ENCODE data around the gene NCMAP.
"Not testable (repeated sequence)": the region's sequence is repeated elsewhere in the genome, so short reads cannot be mapped to it uniquely, and the experiment has no call there.

Gene NCMAP

GRCh38 chr1:24541711-24542346 is 14.1 kb upstream of the NCMAP start:
- H3K36me3 ChIP-seq (ENCODE audit: insufficient read depth, low read length), result no peaks in the 10 kb centered on the region
- H3K27ac ChIP-seq (ENCODE audit: low read depth, low read length), result no peak overlapping the region
- peaks cover 17% of the 10 kb centered on the region for H3K4me1 ChIP-seq (ENCODE audit: control insufficient read depth, insufficient read depth, low read length, unreplicated experiment)
- H3K4me3 ChIP-seq (ENCODE audit: low read depth, low read length), result no peak overlapping the region
- no peaks in the 10 kb centered on the region for H3K79me2 ChIP-seq (ENCODE audit: control insufficient read depth, insufficient read depth, low read length, unreplicated experiment)
- H3K27me3 ChIP-seq (ENCODE audit: insufficient read depth, low read length), result no peaks in the 10 kb centered on the region
- no peak overlapping the region for H2AFZ ChIP-seq (ENCODE audit: low read length, unreplicated experiment)

GRCh38 chr1:24544239-24544638 is 11.6 kb upstream of the NCMAP start:
- H3K4me1 ChIP-seq (ENCODE audit: control insufficient read depth, insufficient read depth, low read length, unreplicated experiment), result peaks cover 17% of the 10 kb centered on the region
- no peaks in the 10 kb centered on the region for H3K79me2 ChIP-seq (ENCODE audit: control insufficient read depth, insufficient read depth, low read length, unreplicated experiment)
- no peaks in the 10 kb centered on the region for H3K36me3 ChIP-seq (ENCODE audit: insufficient read depth, low read length)
- H3K27ac ChIP-seq (ENCODE audit: low read depth, low read length), result no peak overlapping the region
- peaks cover 11% of the 10 kb centered on the region; the same call in 1 of the 2 replicates for H3K27me3 ChIP-seq (ENCODE audit: insufficient read depth, low read length)
- no peak overlapping the region for H2AFZ ChIP-seq (ENCODE audit: low read length, unreplicated experiment)
- no peak overlapping the region for H3K4me3 ChIP-seq (ENCODE audit: low read depth, low read length)

GRCh38 chr1:24545662-24546061 is 10.2 kb upstream of the NCMAP start:
- Histone ChIP-seq H3K27ac (ENCODE audit: low read depth, low read length) (no peak overlapping the region), H3K36me3 (ENCODE audit: insufficient read depth, low read length) (no peaks in the 10 kb centered on the region), H3K4me3 (ENCODE audit: low read depth, low read length) (no peak overlapping the region), H3K4me1 (ENCODE audit: control insufficient read depth, insufficient read depth, low read length, unreplicated experiment) (peaks cover 15% of the 10 kb centered on the region), H3K79me2 (ENCODE audit: control insufficient read depth, insufficient read depth, low read length, unreplicated experiment) (no peaks in the 10 kb centered on the region), H3K27me3 (ENCODE audit: insufficient read depth, low read length) (peaks cover 21% of the 10 kb centered on the region), H2AFZ (ENCODE audit: low read length, unreplicated experiment) (no peak overlapping the region)

- no peak overlapping the region for H2AFZ ChIP-seq (ENCODE audit: low read length, unreplicated experiment)
- H3K27me3 ChIP-seq (ENCODE audit: insufficient read depth, low read length), result peaks cover 25% of the 10 kb centered on the region
- H3K79me2 ChIP-seq (ENCODE audit: control insufficient read depth, insufficient read depth, low read length, unreplicated experiment), result no peaks in the 10 kb centered on the region
- H3K36me3 ChIP-seq (ENCODE audit: insufficient read depth, low read length), result no peaks in the 10 kb centered on the region
- no peak overlapping the region for H3K27ac ChIP-seq (ENCODE audit: low read depth, low read length)
- peaks cover 6% of the 10 kb centered on the region for H3K4me1 ChIP-seq (ENCODE audit: control insufficient read depth, insufficient read depth, low read length, unreplicated experiment)
- no peak overlapping the region for H3K4me3 ChIP-seq (ENCODE audit: low read depth, low read length)
Measured at GRCh38 chr1:24547195-24547594, 8.7 kb upstream of the NCMAP start.

- Histone ChIP-seq H3K27me3 (ENCODE audit: insufficient read depth, low read length) (peaks cover 25% of the 10 kb centered on the region), H3K4me1 (ENCODE audit: control insufficient read depth, insufficient read depth, low read length, unreplicated experiment) (peaks cover 6% of the 10 kb centered on the region), H3K4me3 (ENCODE audit: low read depth, low read length) (no peak overlapping the region), H2AFZ (ENCODE audit: low read length, unreplicated experiment) (no peak overlapping the region), H3K36me3 (ENCODE audit: insufficient read depth, low read length) (no peaks in the 10 kb centered on the region), H3K27ac (ENCODE audit: low read depth, low read length) (no peak overlapping the region), H3K79me2 (ENCODE audit: control insufficient read depth, insufficient read depth, low read length, unreplicated experiment) (no peaks in the 10 kb centered on the region)
Measured at GRCh38 chr1:24548070-24548469, 7.8 kb upstream of the NCMAP start.

GRCh38 chr1:24549210-24549609 is 6.7 kb upstream of the NCMAP start:
- H2AFZ ChIP-seq (ENCODE audit: low read length, unreplicated experiment); H3K27ac ChIP-seq (ENCODE audit: low read depth, low read length); H3K79me2 ChIP-seq (ENCODE audit: control insufficient read depth, insufficient read depth, low read length, unreplicated experiment); H3K4me1 ChIP-seq (ENCODE audit: control insufficient read depth, insufficient read depth, low read length, unreplicated experiment); H3K4me3 ChIP-seq (ENCODE audit: low read depth, low read length); H3K36me3 ChIP-seq (ENCODE audit: insufficient read depth, low read length): not testable (repeated sequence)
- H3K27me3 ChIP-seq (ENCODE audit: insufficient read depth, low read length), result peaks cover 32% of the 10 kb centered on the region

- Histone ChIP-seq H3K27ac (ENCODE audit: low read depth, low read length) (no peak overlapping the region), H3K27me3 (ENCODE audit: insufficient read depth, low read length) (peaks cover 54% of the 10 kb centered on the region), H3K4me1 (ENCODE audit: control insufficient read depth, insufficient read depth, low read length, unreplicated experiment) (no peaks in the 10 kb centered on the region), H3K79me2 (ENCODE audit: control insufficient read depth, insufficient read depth, low read length, unreplicated experiment) (no peaks in the 10 kb centered on the region), H3K4me3 (ENCODE audit: low read depth, low read length) (no peak overlapping the region), H3K36me3 (ENCODE audit: insufficient read depth, low read length) (no peaks in the 10 kb centered on the region), H2AFZ (ENCODE audit: low read length, unreplicated experiment) (no peak overlapping the region)
Measured at GRCh38 chr1:24551290-24551959, 4.5 kb upstream of the NCMAP start.

GRCh38 chr1:24551960-24552571 is 3.8 kb upstream of the NCMAP start:
- Histone ChIP-seq H2AFZ (ENCODE audit: low read length, unreplicated experiment) (no peak overlapping the region), H3K4me3 (ENCODE audit: low read depth, low read length) (no peak overlapping the region), H3K79me2 (ENCODE audit: control insufficient read depth, insufficient read depth, low read length, unreplicated experiment) (no peaks in the 10 kb centered on the region), H3K27ac (ENCODE audit: low read depth, low read length) (no peak overlapping the region), H3K36me3 (ENCODE audit: insufficient read depth, low read length) (no peaks in the 10 kb centered on the region), H3K4me1 (ENCODE audit: control insufficient read depth, insufficient read depth, low read length, unreplicated experiment) (no peaks in the 10 kb centered on the region), H3K27me3 (ENCODE audit: insufficient read depth, low read length) (peaks cover 60% of the 10 kb centered on the region)

GRCh38 chr1:24553931-24554330 is 2.0 kb upstream of the NCMAP start:
- H3K27me3 ChIP-seq (ENCODE audit: insufficient read depth, low read length), result peaks cover 53% of the 10 kb centered on the region

GRCh38 chr1:24554714-24555113 is 1.2 kb upstream of the NCMAP start:
- H3K27ac ChIP-seq (ENCODE audit: low read depth, low read length), result no peak overlapping the region
- H3K79me2 ChIP-seq (ENCODE audit: control insufficient read depth, insufficient read depth, low read length, unreplicated experiment), result no peaks in the 10 kb centered on the region
- H3K36me3 ChIP-seq (ENCODE audit: insufficient read depth, low read length), result no peaks in the 10 kb centered on the region
- H2AFZ ChIP-seq (ENCODE audit: low read length, unreplicated experiment), result no peak overlapping the region
- no peak overlapping the region for H3K4me3 ChIP-seq (ENCODE audit: low read depth, low read length)
- peaks cover 47% of the 10 kb centered on the region for H3K27me3 ChIP-seq (ENCODE audit: insufficient read depth, low read length)
- H3K4me1 ChIP-seq (ENCODE audit: control insufficient read depth, insufficient read depth, low read length, unreplicated experiment), result peaks cover 13% of the 10 kb centered on the region

More at GRCh38 chr1:24553931-24554330, 2.0 kb upstream of the NCMAP start:
- H3K4me3 ChIP-seq (ENCODE audit: low read depth, low read length), result no peak overlapping the region
- no peak overlapping the region for H3K27ac ChIP-seq (ENCODE audit: low read depth, low read length)
- no peak overlapping the region for H2AFZ ChIP-seq (ENCODE audit: low read length, unreplicated experiment)
- H3K4me1 ChIP-seq (ENCODE audit: control insufficient read depth, insufficient read depth, low read length, unreplicated experiment), result peaks cover 7% of the 10 kb centered on the region
- no peaks in the 10 kb centered on the region for H3K36me3 ChIP-seq (ENCODE audit: insufficient read depth, low read length)
- H3K79me2 ChIP-seq (ENCODE audit: control insufficient read depth, insufficient read depth, low read length, unreplicated experiment), result no peaks in the 10 kb centered on the region

GRCh38 chr1:24556414-24556795 is 518 bp downstream of the NCMAP start:
- H3K27me3 ChIP-seq (ENCODE audit: insufficient read depth, low read length), result peaks cover 38% of the 10 kb centered on the region
- H3K27ac ChIP-seq (ENCODE audit: low read depth, low read length), result no peak overlapping the region
- no peak overlapping the region for H3K4me3 ChIP-seq (ENCODE audit: low read depth, low read length)
- H3K79me2 ChIP-seq (ENCODE audit: control insufficient read depth, insufficient read depth, low read length, unreplicated experiment), result no peaks in the 10 kb centered on the region
- peaks cover 13% of the 10 kb centered on the region for H3K4me1 ChIP-seq (ENCODE audit: control insufficient read depth, insufficient read depth, low read length, unreplicated experiment)
- H2AFZ ChIP-seq (ENCODE audit: low read length, unreplicated experiment), result no peak overlapping the region
- H3K36me3 ChIP-seq (ENCODE audit: insufficient read depth, low read length), result no peaks in the 10 kb centered on the region
